H9 (cell line): ENCODE data around the gene OSBP2. TPM values are rescaled to one million over a fixed set of nuclear protein-coding genes. Genes with fewer than 3 reads are reported as not detected.

Source experiments
- DNase-seq: peaks from one replicate; pipeline ENCODE4 v3.0.0-alpha.2; 2017
- H2AFZ ChIP-seq: one replicate; pipeline ENCODE4 v1.6.1; 2013; ENCODE audit warnings: mild to moderate bottlenecking, low read length, control low read depth, moderate library complexity
- H2AK5ac ChIP-seq: 2 replicates; pipeline ENCODE4 v1.6.1; 2013; ENCODE audit warnings: low read length, control low read depth, mixed read lengths; ENCODE audit not compliant: insufficient read length
- H2BK120ac ChIP-seq: one replicate; pipeline ENCODE4 v1.6.1; 2013; ENCODE audit warnings: low read depth, mild to moderate bottlenecking, low read length, control low read depth, inconsistent platforms; ENCODE audit not compliant: poor library complexity, severe bottlenecking
- H2BK12ac ChIP-seq: 2 replicates; pipeline ENCODE4 v1.6.1; 2013; ENCODE audit warnings: low read length, control low read depth, mixed read lengths, low read depth; ENCODE audit not compliant: insufficient read length
- H2BK15ac ChIP-seq: 2 replicates; pipeline ENCODE4 v1.6.1; 2013; ENCODE audit warnings: low read depth, low read length, control low read depth
- H2BK20ac ChIP-seq: one replicate; pipeline ENCODE4 v1.6.1; 2013; ENCODE audit warnings: low read depth, mild to moderate bottlenecking, low read length, control low read depth, inconsistent platforms; ENCODE audit not compliant: poor library complexity, severe bottlenecking
- H2BK5ac ChIP-seq: 2 replicates; pipeline ENCODE4 v1.6.1; 2013; ENCODE audit warnings: low read length, control low read depth, mixed read lengths; ENCODE audit not compliant: insufficient read length
- H3K14ac ChIP-seq: 2 replicates; pipeline ENCODE4 v1.6.1; 2013; ENCODE audit warnings: low read length, control low read depth; ENCODE audit not compliant: insufficient read depth
- H3K18ac ChIP-seq: 2 replicates; pipeline ENCODE4 v1.6.1; 2013; ENCODE audit warnings: low read depth, mild to moderate bottlenecking, mixed read lengths, low read length, control low read depth; ENCODE audit not compliant: insufficient read length
- H3K23ac ChIP-seq: 2 replicates; pipeline ENCODE4 v1.6.1; 2013; ENCODE audit warnings: low read length, control low read depth, mixed read lengths, low read depth; ENCODE audit not compliant: insufficient read length
- H3K23me2 ChIP-seq: 2 replicates; pipeline ENCODE4 v1.6.1; 2013; ENCODE audit warnings: low read depth, mild to moderate bottlenecking, mixed read lengths, low read length, control low read depth; ENCODE audit not compliant: insufficient read length, poor library complexity, severe bottlenecking
- H3K27ac ChIP-seq: 2 replicates; pipeline ENCODE4 v1.5.1; 2013; ENCODE audit warnings: low read length, control low read depth, mixed read lengths, low read depth; ENCODE audit not compliant: insufficient read length
- H3K27me3 ChIP-seq: 2 replicates; pipeline ENCODE4 v1.6.1; 2013; ENCODE audit warnings: low read length, control low read depth, inconsistent platforms; ENCODE audit not compliant: insufficient read depth
- H3K4ac ChIP-seq: 2 replicates; pipeline ENCODE4 v1.6.1; 2013; ENCODE audit warnings: low read depth, mild to moderate bottlenecking, control low read depth, inconsistent platforms, low read length, moderate library complexity
- H3K4me1 ChIP-seq: 2 replicates; pipeline ENCODE4 v1.6.1; 2013; ENCODE audit warnings: low read length, control low read depth, inconsistent platforms; ENCODE audit not compliant: insufficient read depth
- H3K4me2 ChIP-seq: 2 replicates; pipeline ENCODE4 v1.6.1; 2013; ENCODE audit warnings: low read length, control low read depth, mixed read lengths; ENCODE audit not compliant: insufficient read length, insufficient read depth
- H3K56ac ChIP-seq: 2 replicates; pipeline ENCODE4 v1.6.1; 2013; ENCODE audit warnings: low read depth, mild to moderate bottlenecking, mixed read lengths, low read length, control low read depth; ENCODE audit not compliant: insufficient read length
- H3K79me1 ChIP-seq: 2 replicates; pipeline ENCODE4 v1.6.1; 2013; ENCODE audit warnings: low read depth, mild to moderate bottlenecking, moderate library complexity, low read length, control low read depth, inconsistent platforms; ENCODE audit not compliant: insufficient read depth, poor library complexity, severe bottlenecking
- H3K79me2 ChIP-seq: 2 replicates; pipeline ENCODE4 v1.6.1; 2013; ENCODE audit warnings: low read length, control low read depth, inconsistent platforms; ENCODE audit not compliant: insufficient read depth
- H3K9ac ChIP-seq: 2 replicates; pipeline ENCODE4 v1.6.1; 2013; ENCODE audit warnings: low read length, control low read depth, mixed read lengths; ENCODE audit not compliant: insufficient read length; ENCODE audit errors: extremely low read depth
- H3K9me3 ChIP-seq: one replicate; pipeline ENCODE4 v1.6.1; 2013; ENCODE audit warnings: low read depth, low read length, inconsistent platforms; ENCODE audit not compliant: control insufficient read depth
- H3T11ph ChIP-seq: one replicate; pipeline ENCODE4 v1.6.1; 2013; ENCODE audit warnings: mild to moderate bottlenecking, low read length, control low read depth, inconsistent platforms
- H4K20me1 ChIP-seq: one replicate; pipeline ENCODE4 v1.6.1; 2013; ENCODE audit not compliant: control insufficient read depth, insufficient read length, insufficient read depth
- H4K5ac ChIP-seq: 2 replicates; pipeline ENCODE4 v1.6.1; 2013; ENCODE audit warnings: low read depth, mild to moderate bottlenecking, mixed read lengths, low read length, control low read depth; ENCODE audit not compliant: insufficient read length
- H4K8ac ChIP-seq: replicated peaks from 2 replicates; pipeline ENCODE4 v1.6.1; 2013; ENCODE audit warnings: low read length, control low read depth, mixed read lengths, low read depth; ENCODE audit not compliant: insufficient read length
- H4K91ac ChIP-seq: 2 replicates; pipeline ENCODE4 v1.6.1; 2013; ENCODE audit warnings: low read depth, mild to moderate bottlenecking, moderate library complexity, mixed read lengths, low read length, control low read depth; ENCODE audit not compliant: insufficient read length
- H3K27ac Mint-ChIP-seq, 3 experiments: 2 replicates in 2 of 3; 3 replicates in 1 of 3; pipeline ENCODE4 v1.8.0; 2020 to 2021; ENCODE audit warnings: mixed read lengths in 3 of 3, mild to moderate bottlenecking in 1 of 3, moderate library complexity in 1 of 3
- H3K27me3 Mint-ChIP-seq: 2 replicates; pipeline ENCODE4 v1.8.0; 2021; ENCODE audit warnings: low read depth, mild to moderate bottlenecking, moderate library complexity, mixed read lengths
- H3K36me3 Mint-ChIP-seq, 3 experiments: 2 replicates in 2 of 3; 3 replicates in 1 of 3; pipeline ENCODE4 v1.8.0; 2020 to 2021; ENCODE audit warnings: low read depth in 3 of 3, mixed read lengths in 3 of 3; ENCODE audit not compliant: insufficient read depth in 1 of 3
- H3K4me1 Mint-ChIP-seq, 2 experiments: 2 replicates each; pipeline ENCODE4 v1.8.0; 2020; ENCODE audit warnings: mixed read lengths in 2 of 2
- H3K4me3 Mint-ChIP-seq, 2 experiments: 2 replicates in 1 of 2; 3 replicates in 1 of 2; pipeline ENCODE4 v1.8.0; 2020 to 2021; ENCODE audit warnings: mild to moderate bottlenecking in 2 of 2, mixed read lengths in 2 of 2, moderate library complexity in 1 of 2
- H3K9me3 Mint-ChIP-seq, 2 experiments: 2 replicates in 1 of 2; 3 replicates in 1 of 2; pipeline ENCODE4 v1.8.0; 2020; ENCODE audit warnings: mild to moderate bottlenecking in 2 of 2, mixed read lengths in 2 of 2, moderate library complexity in 1 of 2
- WGBS: extraction: QIAGEN DNeasy Blood & Tissue Kit; methylation state at CpG from one replicate; pipeline ENCODE4 v1.1.7; 2013; ENCODE audit warnings: missing lambda C conversion rate, low lambda C conversion rate, mixed read lengths; ENCODE audit not compliant: insufficient read length; ENCODE audit errors: extremely low coverage; 5-methylcytosine and 5-hydroxymethylcytosine counted together
- total RNA-seq: library from RNA; stranded (reverse); gene quantifications from 2 replicates; pipeline ENCODE4 v1.2.1, GENCODE V29; 2021
- TF ChIP-seq, protein P1 (sequence below): fragments of 200-600 bp; sonication (generic); conservative IDR thresholded peaks from 3 replicates; pipeline ENCODE4 v1.8.0; 2021; ENCODE audit warnings: antibody characterized with exemption, mild to moderate bottlenecking

Gene OSBP2
- total RNA-seq, 1 experiment from 2014 or later: 3.4 TPM

DNA sequence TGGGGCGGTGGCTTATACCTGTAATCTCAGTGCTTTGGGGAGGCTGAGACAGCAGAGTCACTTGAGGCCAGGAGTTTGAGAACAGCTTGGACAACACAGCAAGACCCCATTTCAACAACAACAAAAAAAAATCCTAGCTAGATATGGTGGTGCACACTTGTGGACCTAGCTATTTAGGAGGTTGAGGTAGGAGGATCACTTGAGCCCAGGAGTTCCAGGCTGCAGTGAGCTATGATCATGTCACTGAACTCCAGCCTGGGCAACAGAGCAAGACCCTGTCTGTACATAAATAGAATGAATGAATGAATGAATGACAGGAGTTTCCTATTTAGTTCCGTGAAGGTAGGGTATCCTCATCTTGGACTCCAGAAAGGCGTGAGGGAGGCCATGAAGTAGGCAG is 107.0 kb downstream of the OSBP2 start:
- Mint-ChIP-seq H3K4me1 (peaks cover 15 to 16% of the 10 kb centered on the region in 2 experiments), H3K4me3 (peak overlapping the region; percentile 57 to 72; a peak in 3 of 5 replicates), H3K9me3 (no peaks in the 10 kb centered on the region; a peak in 1 of 5 replicates), H3K36me3 (no peaks in the 10 kb centered on the region), H3K27me3 (peaks cover 53% of the 10 kb centered on the region), H3K27ac (no peak overlapping the region)
- no peaks in the 10 kb centered on the region for H3K79me2 ChIP-seq
- no peak overlapping the region for H3K9ac ChIP-seq
- peaks cover 5% of the 10 kb centered on the region for H3K23me2 ChIP-seq
- no peak overlapping the region for H3K27ac ChIP-seq
- no peak for DNase-seq
- no peak overlapping the region for H4K8ac ChIP-seq
- H3K79me1 ChIP-seq: no peaks in the 10 kb centered on the region
- no peak overlapping the region for H2BK5ac ChIP-seq
- no peak overlapping the region for H2AK5ac ChIP-seq
- H3K14ac ChIP-seq: no peak overlapping the region
- TF ChIP-seq, protein P1, sequence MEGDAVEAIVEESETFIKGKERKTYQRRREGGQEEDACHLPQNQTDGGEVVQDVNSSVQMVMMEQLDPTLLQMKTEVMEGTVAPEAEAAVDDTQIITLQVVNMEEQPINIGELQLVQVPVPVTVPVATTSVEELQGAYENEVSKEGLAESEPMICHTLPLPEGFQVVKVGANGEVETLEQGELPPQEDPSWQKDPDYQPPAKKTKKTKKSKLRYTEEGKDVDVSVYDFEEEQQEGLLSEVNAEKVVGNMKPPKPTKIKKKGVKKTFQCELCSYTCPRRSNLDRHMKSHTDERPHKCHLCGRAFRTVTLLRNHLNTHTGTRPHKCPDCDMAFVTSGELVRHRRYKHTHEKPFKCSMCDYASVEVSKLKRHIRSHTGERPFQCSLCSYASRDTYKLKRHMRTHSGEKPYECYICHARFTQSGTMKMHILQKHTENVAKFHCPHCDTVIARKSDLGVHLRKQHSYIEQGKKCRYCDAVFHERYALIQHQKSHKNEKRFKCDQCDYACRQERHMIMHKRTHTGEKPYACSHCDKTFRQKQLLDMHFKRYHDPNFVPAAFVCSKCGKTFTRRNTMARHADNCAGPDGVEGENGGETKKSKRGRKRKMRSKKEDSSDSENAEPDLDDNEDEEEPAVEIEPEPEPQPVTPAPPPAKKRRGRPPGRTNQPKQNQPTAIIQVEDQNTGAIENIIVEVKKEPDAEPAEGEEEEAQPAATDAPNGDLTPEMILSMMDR: no peak
- no peak overlapping the region for H2AFZ ChIP-seq
- no peak overlapping the region for H3K18ac ChIP-seq
- H3K4ac ChIP-seq: no peak overlapping the region
- no peaks in the 10 kb centered on the region for H3K9me3 ChIP-seq
- peaks cover 7% of the 10 kb centered on the region; the same call in 1 of the 2 replicates for H3K27me3 ChIP-seq
- no peak overlapping the region for H3K23ac ChIP-seq
- peaks cover 5% of the 10 kb centered on the region; the same call in 1 of the 2 replicates for H3K4me1 ChIP-seq
- H4K91ac ChIP-seq: no peak overlapping the region
- WGBS: no CpG with 5 or more reads among the region's 3 CpGs
- no peak overlapping the region for H2BK20ac ChIP-seq
- no peaks in the 10 kb centered on the region for H4K20me1 ChIP-seq
- H3T11ph ChIP-seq: no peak overlapping the region
- H2BK120ac ChIP-seq: no peak overlapping the region
- H3K4me2 ChIP-seq: peak overlapping the region; percentile 71
- H2BK15ac ChIP-seq: no peak overlapping the region
- H2BK12ac ChIP-seq: no peak overlapping the region
- no peak overlapping the region for H4K5ac ChIP-seq
- no peak overlapping the region for H3K56ac ChIP-seq
